Activated T-cell treated with anti-CD3 and anti-CD28 coated beads, Interleukin-2, amount 50 U/mL, for 72 hours (primary cell): ENCODE data around the gene ULK1. TPM values are rescaled to one million over a fixed set of nuclear protein-coding genes. Genes with fewer than 3 reads are reported as not detected.
"Not testable (repeated sequence)": the region's sequence is repeated elsewhere in the genome, so short reads cannot be mapped to it uniquely, and the experiment has no call there.

Experiments
- ATAC-seq, 2 donors: fragments of 150-1000 bp; cut with Tn5 transposase; replicated peaks in 1 of 2; 2 replicates each; pipeline ENCODE4 v1.10.0; 2021; ENCODE audit warnings: moderate library complexity in 2 of 2, mild to moderate bottlenecking in 1 of 2
- DNase-seq, 2 donors: peaks; one replicate each; pipeline ENCODE4 v3.0.0; 2021 to 2022; ENCODE audit warnings: mixed read lengths in 1 of 2
- H3K27ac Mint-ChIP-seq: one replicate; pipeline ENCODE4 v1.8.0; 2022; ENCODE audit warnings: mild to moderate bottlenecking, moderate library complexity, mixed read lengths
- H3K27me3 Mint-ChIP-seq: one replicate; pipeline ENCODE4 v1.8.0; 2022; ENCODE audit warnings: low read depth, mixed read lengths
- H3K36me3 Mint-ChIP-seq, 2 donors: one replicate each; pipeline ENCODE4 v1.8.0; 2022; ENCODE audit warnings: mixed read lengths in 2 of 2, mild to moderate bottlenecking in 1 of 2; ENCODE audit not compliant: insufficient read depth in 2 of 2
- H3K4me1 Mint-ChIP-seq: one replicate; pipeline ENCODE4 v1.8.0; 2022; ENCODE audit warnings: low read depth, mixed read lengths
- H3K4me3 Mint-ChIP-seq, 2 donors: one replicate each; pipeline ENCODE4 v1.8.0; 2022; ENCODE audit warnings: mild to moderate bottlenecking in 2 of 2, mixed read lengths in 2 of 2, moderate library complexity in 2 of 2
- H3K9me3 Mint-ChIP-seq, 2 donors: one replicate each; pipeline ENCODE4 v1.8.0; 2022; ENCODE audit warnings: mixed read lengths in 2 of 2
- total RNA-seq, 2 donors: library from RNA; stranded (reverse); gene quantifications; one replicate each; pipeline ENCODE4 v1.2.3, GENCODE V29; 2022

ULK1 gene
- total RNA-seq, 2 donors from 2014 or later: 29.8 to 31.2 TPM

DNA sequence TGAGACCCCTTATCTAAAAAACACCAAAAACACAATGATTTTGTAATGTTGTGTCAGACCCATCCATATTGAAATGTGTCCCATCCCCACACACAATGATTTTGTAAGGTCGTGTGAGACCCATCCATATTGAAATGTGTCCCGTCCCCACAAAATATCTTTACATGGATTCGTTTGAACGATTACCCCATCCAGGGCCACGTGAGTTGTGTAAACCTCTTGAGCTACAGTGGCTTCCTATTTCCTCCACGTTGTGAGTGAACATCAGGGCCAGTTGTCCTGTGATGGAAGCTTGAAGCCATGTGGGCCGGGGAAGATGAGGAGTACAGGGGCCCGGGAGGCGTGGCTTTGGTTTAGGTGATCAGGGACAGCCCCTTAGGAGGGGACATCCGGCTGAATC is 27.0 kb upstream of the ULK1 start:
- ATAC-seq (no peak), DNase-seq (no peak)
- Mint-ChIP-seq H3K9me3 (no peaks in the 10 kb centered on the region), H3K36me3 (no peaks in the 10 kb centered on the region), H3K27me3 (no peaks in the 10 kb centered on the region), H3K27ac (no peak overlapping the region), H3K4me1 (no peaks in the 10 kb centered on the region), H3K4me3 (no peak overlapping the region)

DNA sequence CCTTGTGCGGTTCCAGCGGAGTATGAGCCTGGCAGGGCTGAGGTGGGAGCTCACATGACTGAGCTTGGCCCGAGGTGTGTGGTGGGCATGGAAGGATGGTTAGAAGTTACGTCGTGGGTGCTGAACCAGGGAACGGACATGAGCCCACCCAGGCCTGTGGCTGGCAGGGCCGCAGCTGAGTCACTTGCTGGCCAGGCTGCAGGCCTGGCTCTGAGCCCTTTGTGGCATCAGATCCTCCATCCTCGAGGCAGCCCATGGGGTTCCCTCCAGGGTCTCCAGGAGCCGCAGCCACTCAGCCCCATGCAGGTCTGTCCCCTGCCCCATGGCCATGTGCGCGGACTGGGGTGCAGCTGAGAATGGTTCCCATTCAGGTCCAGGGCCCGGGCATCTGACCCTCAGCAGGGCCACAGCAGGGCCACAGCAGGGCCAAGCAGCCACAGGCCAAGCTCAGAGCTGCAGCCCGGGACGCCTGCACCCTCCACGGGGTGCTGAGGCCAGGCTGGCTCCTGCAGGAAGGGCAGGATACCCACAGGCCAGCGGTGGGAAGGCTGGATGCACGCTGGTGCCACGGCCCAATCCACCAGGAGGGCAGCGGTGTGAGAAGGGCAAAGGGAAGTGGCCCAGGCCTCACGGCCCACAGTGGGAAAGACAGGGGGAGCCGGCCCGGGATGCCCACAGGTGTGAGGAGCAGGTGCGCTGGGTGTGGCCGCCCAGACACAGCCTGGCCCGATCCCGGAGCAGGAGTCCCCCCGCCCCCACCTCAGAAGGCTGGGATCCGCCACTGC is 26.3 kb upstream of the ULK1 start:
- Mint-ChIP-seq H3K4me3 (no peak overlapping the region), H3K27ac (no peak overlapping the region), H3K36me3 (no peaks in the 10 kb centered on the region), H3K9me3 (no peaks in the 10 kb centered on the region), H3K4me1 (no peaks in the 10 kb centered on the region), H3K27me3 (no peaks in the 10 kb centered on the region)
- no peak for DNase-seq
- no peak for ATAC-seq

DNA sequence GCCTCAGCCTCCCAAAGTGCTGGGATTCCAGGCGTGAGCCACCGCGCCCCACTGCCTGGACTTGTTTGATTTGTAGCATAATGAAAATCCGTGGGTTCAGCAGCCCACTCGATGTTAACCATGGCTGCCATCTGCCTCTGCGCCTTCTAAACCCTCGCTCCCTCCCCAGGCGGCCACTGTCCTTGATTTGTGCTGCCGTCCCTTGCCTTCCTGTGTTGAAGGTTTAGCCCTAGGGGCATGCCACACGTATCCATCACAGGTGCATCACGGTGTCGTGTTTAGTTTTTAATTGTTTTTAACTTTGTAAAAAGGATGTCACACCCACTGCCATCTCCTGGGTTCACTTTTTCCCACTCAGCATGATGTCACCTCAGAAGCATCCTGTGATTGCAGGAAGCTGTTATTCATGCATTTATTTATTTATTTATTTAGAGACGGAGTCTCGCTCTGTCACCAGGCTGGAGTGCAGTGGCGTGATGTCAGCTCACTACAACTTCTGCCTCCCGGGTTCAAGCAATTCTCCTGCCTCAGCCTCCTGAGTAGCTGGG is 24.5 kb upstream of the ULK1 start:
- H3K27ac Mint-ChIP-seq: no peak overlapping the region
- H3K27me3 Mint-ChIP-seq: no peaks in the 10 kb centered on the region
- H3K4me1 Mint-ChIP-seq: no peaks in the 10 kb centered on the region
- DNase-seq: no peak
- peaks cover 0 to 2% of the 10 kb centered on the region in 2 donors for H3K9me3 Mint-ChIP-seq
- no peaks in the 10 kb centered on the region for H3K36me3 Mint-ChIP-seq
- no peak overlapping the region for H3K4me3 Mint-ChIP-seq
- no peak for ATAC-seq

DNA sequence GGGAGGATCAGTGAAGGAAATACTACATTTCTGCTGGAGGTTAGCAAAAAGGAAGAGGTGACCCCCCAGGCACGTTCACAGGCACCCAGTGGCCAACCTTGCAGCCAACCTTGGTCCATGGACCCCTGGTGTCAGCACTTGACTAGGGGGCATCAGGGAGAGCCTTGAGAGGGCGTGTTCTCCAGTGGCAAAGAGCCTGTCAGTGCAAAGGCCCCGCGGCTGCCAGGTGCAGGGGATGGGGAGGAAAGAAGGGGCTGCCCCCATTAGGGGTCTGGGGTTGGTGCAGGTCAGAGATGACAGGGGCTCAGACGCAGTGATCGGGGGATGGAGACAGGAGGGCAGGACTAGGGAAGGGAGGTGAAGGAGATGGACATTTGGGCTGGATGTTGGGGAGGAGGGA is 22.7 kb upstream of the ULK1 start:
- Mint-ChIP-seq H3K27ac (no peak overlapping the region), H3K36me3 (no peaks in the 10 kb centered on the region), H3K27me3 (no peaks in the 10 kb centered on the region), H3K4me3 (no peak overlapping the region), H3K4me1 (no peaks in the 10 kb centered on the region), H3K9me3 (peaks cover 0 to 2% of the 10 kb centered on the region in 2 donors)
- DNase-seq: no peak
- no peak for ATAC-seq

DNA sequence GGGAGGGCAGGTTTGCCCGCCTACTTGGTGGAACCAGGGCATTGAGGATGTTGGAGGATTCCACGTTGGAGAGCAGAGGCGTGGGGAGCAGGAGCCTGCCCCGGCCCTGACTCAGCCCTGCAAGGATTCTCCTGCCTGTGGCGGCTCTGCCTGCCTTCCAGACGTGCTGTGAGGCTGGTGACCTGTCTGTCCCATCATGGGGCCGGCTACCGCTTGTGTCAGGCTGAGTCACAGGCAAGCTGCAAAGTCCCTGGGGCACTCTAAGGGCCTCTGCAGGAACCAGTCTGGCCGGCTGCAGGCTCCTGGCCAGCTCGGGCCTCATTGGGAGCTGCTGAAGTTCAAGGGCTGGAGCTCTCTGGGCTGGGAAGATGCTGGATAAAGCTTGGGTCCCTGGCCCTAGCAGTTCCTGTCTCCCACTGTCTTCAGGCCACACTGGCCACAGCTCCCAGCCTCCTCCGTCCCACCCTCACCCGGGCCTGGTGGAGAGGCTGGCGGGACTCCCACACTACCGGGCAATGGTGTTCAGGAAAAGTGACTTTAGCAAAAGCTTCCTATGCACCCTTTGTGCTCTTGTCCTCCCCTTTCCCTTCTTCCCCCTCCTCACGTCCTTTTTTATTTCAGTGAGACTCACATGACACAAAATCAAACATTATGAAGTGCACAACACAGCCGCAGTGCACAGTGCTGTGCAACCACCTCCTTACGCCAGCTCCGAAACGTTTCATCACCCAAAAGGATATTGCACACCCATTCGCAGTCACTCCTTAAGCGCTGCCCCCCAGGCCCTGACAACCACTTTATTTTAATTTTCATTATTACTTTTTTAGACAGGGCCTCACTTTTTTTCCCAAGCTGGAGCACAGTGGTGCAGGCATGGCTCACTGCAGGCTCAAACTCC is 22.0 kb upstream of the ULK1 start:
- Mint-ChIP-seq H3K4me3 (no peak overlapping the region), H3K9me3 (peaks cover 0 to 2% of the 10 kb centered on the region in 2 donors), H3K27me3 (no peaks in the 10 kb centered on the region), H3K27ac (no peak overlapping the region), H3K4me1 (no peaks in the 10 kb centered on the region), H3K36me3 (no peaks in the 10 kb centered on the region)
- ATAC-seq (no peak), DNase-seq (no peak)

DNA sequence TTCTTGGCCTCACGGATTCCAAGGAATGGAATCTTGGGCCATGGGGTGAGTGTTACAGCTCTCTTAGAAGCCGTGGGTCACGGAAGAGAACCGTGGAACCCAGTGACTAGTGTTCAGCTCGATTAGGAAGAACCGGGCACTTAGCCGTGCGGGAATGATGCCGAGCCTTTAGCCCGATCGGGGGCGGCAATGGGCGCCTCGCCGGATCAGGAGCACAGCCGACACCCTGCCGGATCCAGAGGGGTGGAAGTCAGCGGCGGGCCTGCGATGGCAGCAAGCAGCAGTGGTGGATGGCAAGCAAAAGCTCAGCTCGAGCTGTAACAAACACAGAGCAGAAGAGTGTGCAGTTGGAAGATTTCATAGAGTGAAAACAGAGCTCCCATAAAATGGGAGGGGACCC is 21.1 kb upstream of the ULK1 start:
- ATAC-seq (no peak), DNase-seq (no peak)
- Mint-ChIP-seq H3K27me3 (no peaks in the 10 kb centered on the region), H3K4me3 (no peak overlapping the region), H3K27ac (no peak overlapping the region), H3K9me3 (peaks cover 0 to 2% of the 10 kb centered on the region in 2 donors), H3K4me1 (no peaks in the 10 kb centered on the region), H3K36me3 (no peaks in the 10 kb centered on the region)

DNA sequence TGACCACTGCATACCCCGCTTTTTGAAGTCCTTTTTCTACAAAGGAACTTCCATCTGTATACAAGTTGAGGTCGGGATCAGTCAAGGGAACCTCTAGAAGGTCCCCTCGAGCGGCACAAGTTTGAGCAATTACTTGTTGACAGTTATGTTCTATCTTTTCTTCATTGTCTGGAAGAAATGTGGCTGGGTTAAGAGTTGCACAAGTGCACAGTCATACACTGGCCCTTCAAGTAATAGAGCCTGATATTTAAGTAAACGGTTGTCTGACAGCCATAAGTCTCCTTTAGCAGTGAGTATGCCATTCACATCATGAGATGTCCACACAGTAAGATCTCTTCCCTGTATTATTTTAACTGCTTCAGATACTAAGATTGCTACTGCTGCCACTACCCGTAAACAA is 19.4 kb upstream of the ULK1 start:
- not testable (repeated sequence) for H3K4me1 Mint-ChIP-seq, H3K27ac Mint-ChIP-seq, ATAC-seq

DNA sequence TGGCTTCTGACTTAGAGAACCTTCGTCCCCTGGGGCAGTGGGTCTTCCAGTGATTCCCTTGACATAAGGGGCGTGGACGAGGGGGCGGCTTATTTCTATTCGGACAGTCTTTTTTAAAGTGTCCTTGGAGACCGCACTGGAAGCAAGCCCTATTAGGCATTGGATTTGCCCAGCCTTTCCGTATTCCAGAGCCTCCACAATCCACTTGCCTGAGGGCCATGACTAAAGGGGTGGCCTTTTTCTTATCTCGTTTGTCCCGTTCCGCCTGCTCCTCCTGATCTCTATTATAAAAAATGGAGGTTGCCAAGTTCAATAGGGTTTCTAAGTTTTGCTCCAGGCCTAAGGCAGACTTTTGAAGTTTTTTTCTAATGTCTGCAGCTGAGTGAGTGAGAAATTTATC is 17.2 kb upstream of the ULK1 start:
- not testable (repeated sequence) for DNase-seq, H3K9me3 Mint-ChIP-seq, H3K27me3 Mint-ChIP-seq, H3K36me3 Mint-ChIP-seq, ATAC-seq, H3K4me1 Mint-ChIP-seq, H3K4me3 Mint-ChIP-seq, H3K27ac Mint-ChIP-seq

More for the DNA sequence above, 19.4 kb upstream of the ULK1 start:
- not testable (repeated sequence) for H3K27me3 Mint-ChIP-seq, H3K36me3 Mint-ChIP-seq, H3K4me3 Mint-ChIP-seq, H3K9me3 Mint-ChIP-seq, DNase-seq

DNA sequence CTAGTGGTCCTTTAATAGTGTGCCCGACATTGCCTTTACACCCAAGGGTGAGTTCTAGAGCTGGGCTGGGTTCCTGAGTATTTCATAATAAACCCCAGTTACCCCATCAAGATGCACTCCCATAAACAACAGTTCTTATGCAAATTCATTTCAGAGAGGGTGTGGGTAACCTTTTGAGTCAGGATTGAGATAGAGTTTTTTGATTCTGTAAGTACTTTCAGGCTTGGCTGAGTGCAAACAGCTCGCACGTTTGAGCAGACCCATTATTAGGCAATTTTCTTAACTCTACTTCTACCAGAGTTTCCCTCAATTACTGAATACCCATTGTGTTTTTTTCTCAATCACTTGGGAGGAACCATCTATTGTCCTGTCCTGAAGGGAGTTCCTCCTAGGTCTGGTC is 16.0 kb upstream of the ULK1 start:
- H3K9me3 Mint-ChIP-seq, H3K4me1 Mint-ChIP-seq, H3K36me3 Mint-ChIP-seq, H3K4me3 Mint-ChIP-seq, H3K27ac Mint-ChIP-seq, DNase-seq, H3K27me3 Mint-ChIP-seq, ATAC-seq: not testable (repeated sequence)

DNA sequence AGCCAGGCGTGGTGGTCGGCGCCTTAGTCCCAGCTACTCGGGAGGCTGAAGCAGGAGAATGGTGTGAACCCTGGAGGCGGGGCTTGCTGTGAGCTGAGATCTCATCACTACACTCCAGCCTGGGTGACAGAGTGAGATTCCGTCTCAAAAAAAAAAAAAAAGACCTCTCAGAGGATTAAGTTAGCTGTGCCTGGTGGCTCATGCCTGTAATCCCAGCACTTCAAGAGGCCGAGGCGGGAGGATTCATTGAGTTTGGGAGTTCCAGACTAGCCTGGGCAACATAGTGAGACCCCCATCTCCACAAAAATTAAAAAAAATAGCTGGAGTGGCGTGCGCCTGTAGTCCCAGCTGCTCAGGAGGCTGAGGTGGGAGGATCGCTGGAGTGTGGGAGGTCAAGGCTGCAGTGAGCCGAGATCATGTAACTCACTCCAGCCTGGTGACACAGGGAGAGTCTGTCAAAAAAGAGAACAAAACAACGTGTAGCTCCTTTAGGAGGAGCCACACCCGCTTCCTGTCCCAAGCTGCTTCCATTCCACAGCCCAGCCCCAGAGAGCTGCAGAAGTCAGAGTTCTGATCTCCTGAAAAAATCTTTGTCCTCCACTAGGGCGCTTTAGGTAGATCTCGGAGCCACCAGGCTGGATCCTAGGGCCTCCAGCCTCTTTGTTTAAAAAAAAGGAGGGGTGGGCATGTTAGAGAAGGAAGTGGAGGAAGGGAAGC is 11.5 kb upstream of the ULK1 start:
- no peak overlapping the region for H3K4me3 Mint-ChIP-seq
- ATAC-seq: no peak

DNA sequence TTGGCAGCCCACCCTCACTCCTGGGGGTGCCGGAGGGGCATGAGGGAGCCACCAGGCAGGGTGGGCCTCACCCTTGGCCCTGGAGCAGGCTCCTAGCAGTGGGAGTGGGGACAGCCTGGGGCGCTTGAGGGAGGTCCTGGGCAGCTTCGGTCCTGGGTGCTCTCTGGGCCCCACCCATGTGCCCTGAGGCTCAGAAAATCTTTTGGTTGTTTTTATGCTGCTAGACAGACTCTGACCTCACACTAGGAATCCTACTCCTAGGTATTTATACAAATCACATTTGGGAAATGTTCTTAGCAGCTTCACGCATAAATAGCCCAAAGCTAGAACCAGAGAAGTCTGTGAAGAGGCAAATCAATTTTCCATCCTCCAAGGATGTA is 10.9 kb upstream of the ULK1 start:
- Mint-ChIP-seq H3K27me3 (no peaks in the 10 kb centered on the region), H3K4me1 (no peaks in the 10 kb centered on the region), H3K36me3 (peaks cover 2% of the 10 kb centered on the region in 2 donors), H3K4me3 (no peak overlapping the region), H3K9me3 (peaks cover 2 to 5% of the 10 kb centered on the region in 2 donors), H3K27ac (no peak overlapping the region)
- ATAC-seq: no peak
- no peak for DNase-seq

More for the DNA sequence above, 11.5 kb upstream of the ULK1 start:
- no peak for DNase-seq
- no peaks in the 10 kb centered on the region for H3K4me1 Mint-ChIP-seq
- peaks cover 2 to 5% of the 10 kb centered on the region in 2 donors for H3K9me3 Mint-ChIP-seq
- peaks cover 2% of the 10 kb centered on the region in 2 donors for H3K36me3 Mint-ChIP-seq
- no peaks in the 10 kb centered on the region for H3K27me3 Mint-ChIP-seq
- H3K27ac Mint-ChIP-seq: no peak overlapping the region

DNA sequence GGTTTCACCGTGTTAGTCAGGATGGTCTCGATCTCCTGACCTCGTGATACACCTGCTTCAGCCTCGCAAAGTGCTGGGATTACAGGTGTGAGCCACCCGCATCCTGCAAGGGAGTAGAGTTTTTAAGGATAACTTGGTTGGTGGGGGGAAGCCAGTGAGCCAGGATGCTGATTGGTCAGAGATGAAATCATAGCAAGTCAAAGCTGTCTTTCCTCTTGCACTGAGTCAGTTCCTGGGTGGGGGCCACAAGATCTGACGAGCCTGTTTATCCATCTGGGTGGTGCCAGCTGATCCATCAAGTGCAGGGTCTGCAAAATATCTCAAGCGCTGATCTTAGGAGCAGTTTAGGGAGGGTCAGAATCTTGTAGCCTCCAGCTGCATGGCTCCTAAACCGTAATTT is 9.3 kb upstream of the ULK1 start:
- not testable (repeated sequence) for H3K27ac Mint-ChIP-seq, ATAC-seq, H3K9me3 Mint-ChIP-seq, H3K4me1 Mint-ChIP-seq, H3K36me3 Mint-ChIP-seq, H3K4me3 Mint-ChIP-seq, DNase-seq
- H3K27me3 Mint-ChIP-seq: peaks cover 11% of the 10 kb centered on the region
